GM21447 (cell line): ENCODE results near the gene VMP1.

Experiments
- ATAC-seq: cut with Tn5 transposase; IDR thresholded peaks from one replicate; pipeline ENCODE4 v1.9.1; 2021; ENCODE audit not compliant: unreplicated experiment

VMP1 gene

DNA sequence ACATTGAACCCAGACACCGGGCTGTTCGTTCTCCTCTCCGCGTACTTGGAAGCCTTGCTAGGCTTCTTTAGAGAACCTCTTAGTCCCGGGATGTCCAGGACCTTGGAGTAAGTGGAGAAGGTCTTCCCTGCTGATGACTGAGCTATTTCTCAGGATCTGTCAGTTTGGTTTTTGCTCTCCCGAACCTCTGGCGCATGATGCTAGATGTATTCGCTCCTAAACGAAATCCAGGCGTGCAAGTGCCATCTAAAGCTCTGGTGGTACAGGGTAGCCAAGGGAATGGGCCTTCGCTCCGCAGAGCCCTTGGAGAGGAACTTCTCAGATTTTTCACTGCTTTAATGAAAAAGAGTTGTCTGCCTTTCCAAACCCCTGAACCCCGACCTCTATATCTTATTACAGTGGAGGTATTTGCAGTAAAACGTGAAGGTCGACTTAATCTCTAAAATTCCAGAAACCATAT lies 547 bp downstream of the VMP1 start:
- ATAC-seq = no peak

DNA sequence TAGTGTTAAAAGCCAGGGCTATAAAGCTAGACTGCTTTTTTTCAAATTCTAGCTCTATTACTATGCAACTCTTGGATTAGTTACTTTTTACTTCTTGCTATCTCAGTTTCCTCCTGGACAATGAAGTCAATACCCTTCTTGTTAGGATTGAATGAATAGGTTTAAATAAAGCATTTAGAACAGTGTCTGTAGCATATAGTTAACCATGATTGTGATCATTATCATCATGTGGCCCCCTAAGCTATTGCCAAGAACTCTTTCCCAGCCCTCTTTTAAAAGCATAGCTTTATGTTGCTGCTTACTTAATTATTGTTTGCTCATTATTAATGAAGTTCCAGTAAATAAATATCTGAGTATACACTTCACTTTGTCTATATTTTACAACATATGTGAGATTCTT lies 4.5 kb downstream of the VMP1 start:
- no peak for ATAC-seq

GRCh38 chr17:59712862-59713261 lies 5.4 kb downstream of the VMP1 start:
- ATAC-seq = no peak

GRCh38 chr17:59714255-59714654 lies 6.8 kb downstream of the VMP1 start:
- no peak for ATAC-seq

- no peak for ATAC-seq
Measured at GRCh38 chr17:59716427-59716826, 9.0 kb downstream of the VMP1 start.

- no peak for ATAC-seq
Measured at GRCh38 chr17:59719526-59719925, 12.1 kb downstream of the VMP1 start.

GRCh38 chr17:59722623-59723022 lies 15.2 kb downstream of the VMP1 start:
- no peak for ATAC-seq

DNA sequence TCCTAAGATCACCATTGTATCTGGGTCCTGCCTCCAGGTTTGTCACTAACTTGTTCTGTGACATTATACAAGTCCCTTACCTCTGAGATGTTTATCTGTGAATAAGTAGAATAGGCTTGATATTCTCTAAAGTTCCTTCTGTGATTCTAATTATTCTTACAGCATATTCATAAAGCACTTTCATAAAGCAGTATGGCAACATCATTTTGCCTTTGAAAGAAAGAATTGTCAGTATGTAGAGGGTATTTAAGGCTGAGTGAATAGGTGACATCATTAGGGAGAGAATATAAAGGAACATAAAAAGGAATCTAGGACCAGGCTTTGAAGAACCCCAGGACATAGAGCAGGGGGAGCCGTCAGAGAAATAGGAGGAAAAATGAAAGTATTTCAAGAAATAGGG lies 15.6 kb downstream of the VMP1 start:
- no peak for ATAC-seq

GRCh38 chr17:59723607-59724006 lies 16.2 kb downstream of the VMP1 start:
- no peak for ATAC-seq

GRCh38 chr17:59725691-59726090 lies 18.2 kb downstream of the VMP1 start:
- no peak for ATAC-seq

GRCh38 chr17:59727817-59728533 lies 20.5 kb downstream of the VMP1 start:
- no peak for ATAC-seq

DNA sequence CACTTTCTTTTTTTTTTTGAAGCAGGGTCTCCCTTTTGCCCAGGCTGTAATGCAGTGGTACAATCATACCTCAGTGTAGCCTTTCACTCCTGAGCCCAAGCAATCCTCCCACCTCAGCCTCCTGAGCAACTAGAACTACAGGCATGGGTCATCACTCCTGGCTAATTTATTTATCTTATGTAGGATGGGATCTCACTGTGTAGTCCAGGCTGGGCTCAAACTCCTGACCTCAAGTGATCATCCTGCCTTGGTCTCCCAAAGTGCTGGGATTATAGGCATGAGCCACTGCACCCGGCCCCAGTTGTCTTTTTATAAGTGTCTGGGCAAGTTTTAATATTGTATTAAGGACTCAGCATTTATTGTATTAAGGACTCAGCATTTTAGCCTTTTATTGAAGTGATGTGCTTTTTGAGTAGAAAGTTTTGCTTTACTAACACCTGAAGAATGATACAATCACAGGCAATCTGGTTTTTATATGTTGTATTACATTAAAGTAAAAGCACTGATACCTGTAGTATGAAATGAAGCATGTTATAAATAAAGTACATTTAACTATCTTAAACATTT lies 22.9 kb downstream of the VMP1 start:
- ATAC-seq = no peak

- ATAC-seq = no peak
Measured at GRCh38 chr17:59733697-59734096, 26.2 kb downstream of the VMP1 start.

GRCh38 chr17:59734226-59734625 lies 26.8 kb downstream of the VMP1 start:
- ATAC-seq = no peak

- ATAC-seq = no peak
Measured at GRCh38 chr17:59737324-59737723, 29.9 kb downstream of the VMP1 start.

- ATAC-seq = no peak
Measured at GRCh38 chr17:59743842-59744241, 36.4 kb downstream of the VMP1 start.

DNA sequence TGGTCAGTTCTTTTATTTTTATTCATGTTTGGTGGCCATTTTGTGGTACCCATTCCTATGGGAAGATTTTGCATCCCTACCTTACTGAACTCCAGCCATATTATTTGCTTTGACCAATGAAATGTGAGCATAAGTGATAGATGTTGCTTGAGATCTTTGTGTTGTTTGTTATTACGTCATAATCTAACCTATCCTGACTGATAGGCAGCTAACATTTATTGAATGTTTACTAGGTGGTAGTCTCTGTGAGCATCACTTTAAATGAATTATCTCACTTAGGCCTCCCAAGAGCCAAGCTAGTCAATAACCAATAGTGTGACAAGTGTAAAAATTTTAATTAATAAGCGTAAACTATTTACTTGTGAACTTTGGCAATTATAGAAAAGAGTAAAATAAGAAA lies 37.6 kb downstream of the VMP1 start:
- ATAC-seq = no peak

DNA sequence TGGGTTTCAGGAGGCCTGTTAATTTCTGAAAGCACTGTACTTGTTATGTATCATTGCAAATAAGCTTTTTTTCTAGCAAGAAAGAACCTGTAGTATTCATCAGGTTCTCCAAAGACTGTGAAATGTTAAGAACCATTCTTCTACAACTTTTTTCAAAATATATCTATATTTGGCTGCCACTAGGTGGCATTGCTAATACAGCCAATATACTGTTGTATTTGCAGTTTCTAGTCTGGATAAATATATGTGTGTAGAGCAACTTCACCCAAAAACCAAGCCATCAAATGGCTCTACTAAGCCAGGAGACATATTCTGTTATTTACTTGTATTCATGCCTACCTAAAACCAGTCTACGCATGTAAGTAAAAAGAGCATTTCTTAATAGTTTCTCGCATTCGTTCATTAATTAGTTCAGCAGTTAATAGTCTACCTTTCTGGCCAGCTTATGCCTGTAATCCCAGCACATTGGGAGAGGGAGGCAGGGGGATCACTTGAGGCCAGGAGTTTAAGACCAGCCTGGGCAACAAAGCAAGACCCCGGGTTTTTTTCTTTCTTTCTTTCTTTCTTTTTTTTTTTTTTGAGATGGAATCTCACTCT lies 39.5 kb downstream of the VMP1 start:
- ATAC-seq = no peak

GRCh38 chr17:59748591-59748990 lies 41.1 kb downstream of the VMP1 start:
- no peak for ATAC-seq

DNA sequence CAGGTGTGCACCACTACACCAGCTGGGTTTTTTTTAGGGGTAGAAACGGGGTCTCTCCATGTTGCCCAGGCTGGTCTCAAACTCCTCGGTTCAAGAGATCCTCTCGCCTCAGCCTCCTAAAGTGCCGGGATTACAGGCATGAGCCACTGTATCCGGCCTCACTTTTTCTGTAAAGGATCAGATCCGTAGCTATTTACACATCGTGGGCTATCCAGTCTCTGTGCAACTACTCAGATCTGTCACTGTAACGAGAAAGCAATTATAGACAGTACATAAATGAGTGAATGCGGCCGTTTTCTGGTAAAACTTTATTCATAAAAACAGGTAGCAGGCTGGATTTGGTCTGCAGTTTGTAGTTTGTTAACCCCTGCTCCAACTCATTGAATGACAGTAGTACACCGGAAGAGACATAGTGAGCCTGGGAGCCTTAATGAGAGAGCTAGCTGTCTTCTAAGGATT lies 44.5 kb downstream of the VMP1 start:
- peak; percentile 56 for ATAC-seq

- no peak for ATAC-seq
Measured at GRCh38 chr17:59752446-59752845, 45.0 kb downstream of the VMP1 start.

GRCh38 chr17:59752922-59753321 lies 45.5 kb downstream of the VMP1 start:
- no peak for ATAC-seq
